Endothelial cell of umbilical vein (primary cell): Measurements from ENCODE around the gene AGRP. TPM values are rescaled to one million over a fixed set of nuclear protein-coding genes. Genes with fewer than 3 reads are reported as not detected.
A peak's percentile ranks its signal among the peaks of the same experiment; 100 is the strongest.

Experiments
- BruUV-seq: library from RNA; stranded (reverse); fragments of 400-500 nt; replicated peaks from 2 replicates; lab custom pipeline; 2021; lab: Mats Ljungman, UMichigan
- CTCF ChIA-PET: fragments of 300-600, 350-600 bp; sonication (Branson Sonifier 250); formaldehyde crosslinking; loops from one replicate; lab custom pipeline; 2021; ENCODE audit warnings: antibody characterized with exemption, inconsistent platforms; lab: Charles Lee
- POLR2A ChIA-PET: fragments of 300-600, 350-600 bp; sonication (Branson Sonifier 250); formaldehyde crosslinking; loops from one replicate; lab custom pipeline; 2021; ENCODE audit warnings: antibody characterized with exemption, inconsistent platforms; lab: Charles Lee
- DNase-seq: peaks from one replicate; pipeline ENCODE4 v3.0.0-alpha.2; 2011; ENCODE audit warnings: low read depth, low spot score
- FAIRE-seq: peaks from 2 replicates; lab custom pipeline; 2011; peaks lifted over from hg19 to GRCh38; lab: Jason Lieb, UNC
- H2AFZ ChIP-seq: 2 replicates; pipeline ENCODE4 v1.6.0; 2012; ENCODE audit warnings: low read depth, low read length, control low read depth, inconsistent platforms
- H3K27ac ChIP-seq: 2 replicates; pipeline ENCODE4 v1.5.1; 2011; ENCODE audit warnings: low read depth, mild to moderate bottlenecking, control low read depth, low read length, moderate library complexity; ENCODE audit not compliant: insufficient read depth
- H3K27me3 ChIP-seq, 2 experiments: 2 replicates each; pipeline versions ENCODE4 v1.6.0 to v1.6.1; 2011; ENCODE audit warnings: low read length in 2 of 2, mixed read lengths in 1 of 2; ENCODE audit not compliant: control insufficient read depth in 2 of 2, insufficient read depth in 2 of 2
- H3K36me3 ChIP-seq, 2 experiments: 2 replicates in 1 of 2; 3 replicates in 1 of 2; pipeline ENCODE4 v1.5.1; 2011; ENCODE audit warnings: low read length in 2 of 2, mild to moderate bottlenecking in 1 of 2, moderate library complexity in 1 of 2; ENCODE audit not compliant: control insufficient read depth in 2 of 2, insufficient read depth in 2 of 2; ENCODE audit errors: extremely low read depth in 1 of 2
- H3K4me1 ChIP-seq: 3 replicates; pipeline ENCODE4 v1.5.1; 2011; ENCODE audit warnings: mild to moderate bottlenecking, low read length; ENCODE audit not compliant: control insufficient read depth, insufficient read depth; ENCODE audit errors: extremely low read depth
- H3K4me2 ChIP-seq: 2 replicates; pipeline ENCODE4 v1.6.1; 2011; ENCODE audit warnings: low read length, control low read depth, mixed read lengths; ENCODE audit not compliant: insufficient read depth
- H3K4me3 ChIP-seq, 3 experiments: fragments of 200-600 bp in 1 of 3; sonication (generic), shearing (Covaris generic) in 1 of 3; replicated peaks in 1 of 3; 2 replicates each; pipeline ENCODE4 v1.5.1; 2011 to 2016; ENCODE audit warnings: control low read depth in 3 of 3, low read length in 3 of 3, mild to moderate bottlenecking in 2 of 3, inconsistent platforms in 1 of 3, low read depth in 1 of 3, moderate library complexity in 1 of 3; ENCODE audit not compliant: insufficient read depth in 1 of 3
- H3K79me2 ChIP-seq: 2 replicates; pipeline ENCODE4 v1.6.0; 2012; ENCODE audit warnings: low read length, inconsistent platforms; ENCODE audit not compliant: control insufficient read depth, insufficient read depth
- H3K9ac ChIP-seq: replicated peaks from 2 replicates; pipeline ENCODE3; 2011; ENCODE audit warnings: low read length, control low read depth; ENCODE audit not compliant: insufficient read depth; ENCODE audit errors: extremely low read depth
- H3K9me1 ChIP-seq: replicated peaks from 3 replicates; pipeline ENCODE4 v1.6.0; 2011; ENCODE audit warnings: mild to moderate bottlenecking, low read length; ENCODE audit not compliant: control insufficient read depth, insufficient read depth; ENCODE audit errors: extremely low read depth
- H3K9me3 ChIP-seq: replicated peaks from 2 replicates; pipeline ENCODE4 v1.5.1; 2012; ENCODE audit warnings: low read length, inconsistent platforms; ENCODE audit not compliant: control insufficient read depth, insufficient read depth
- H4K20me1 ChIP-seq: replicated peaks from 2 replicates; pipeline ENCODE3; 2011; ENCODE audit warnings: mild to moderate bottlenecking, low read length; ENCODE audit not compliant: control insufficient read depth, insufficient read depth; ENCODE audit errors: extremely low read depth
- CTCF ChIP-seq, 2 donors: IDR thresholded peaks; 1 replicate in 1 of 2; 2 replicates in 1 of 2; pipeline ENCODE4 v1.5.1; 2011; ENCODE audit warnings: low read length in 2 of 2, mild to moderate bottlenecking in 2 of 2, moderate library complexity in 2 of 2, control low read depth in 1 of 2, inconsistent platforms in 1 of 2, low read depth in 1 of 2; ENCODE audit not compliant: insufficient read depth in 1 of 2; ENCODE audit errors: extremely low read depth in 1 of 2
- EZH2 ChIP-seq: IDR thresholded peaks from 2 replicates; pipeline ENCODE4 v1.6.1; 2012; ENCODE audit warnings: borderline replicate concordance, low read depth, mild to moderate bottlenecking, moderate library complexity, low read length, inconsistent platforms; ENCODE audit not compliant: severe bottlenecking
- GATA2 ChIP-seq: IDR thresholded peaks from 2 replicates; pipeline ENCODE4 v1.7.0; 2011; ENCODE audit warnings: low read depth, mild to moderate bottlenecking, moderate library complexity, mixed read lengths, low read length; ENCODE audit not compliant: insufficient read length, insufficient read depth
- MYC ChIP-seq: IDR thresholded peaks from one replicate; pipeline ENCODE4 v1.6.1; 2011; ENCODE audit warnings: mild to moderate bottlenecking, low read depth, low read length
- POLR2AphosphoS5 ChIP-seq: IDR thresholded peaks from 2 replicates; pipeline ENCODE4 v1.6.1; 2012; ENCODE audit warnings: low read depth, mild to moderate bottlenecking, control low read depth, low read length, moderate library complexity; ENCODE audit not compliant: insufficient read depth
- dilution Hi-C: fragments of 300-500 bp; cut with MboI; formaldehyde crosslinking; loops from one replicate; pipeline ENCODE4 v1.15.0; 2019; ENCODE audit warnings: low sequenced_read_pairs; ENCODE audit not compliant: extremely low pct_ligation_motif_present
- intact Hi-C: fragments of 100-400 bp; cut with micrococcal nuclease; formaldehyde crosslinking; loops from one replicate; pipeline ENCODE4 v1.10.0; 2022
- polyA plus RNA-seq, 4 experiments: library from polyadenylated mRNA; depleted of rRNA in 3 of 4; stranded (reverse) in 3 of 4; unstranded in 1 of 4; fragments of >200 nt; gene quantifications; 2 replicates each; pipeline versions ENCODE4 v1.2.1 to v1.2.3, GENCODE V29; 2011 to 2012; ENCODE audit warnings: missing spikeins in 1 of 4
- total RNA-seq: library from RNA; stranded (reverse); gene quantifications from 2 replicates; pipeline ENCODE4 v1.2.3, GENCODE V29; 2021

The AGRP gene
- total and polyA plus RNA-seq, 2 donors (not counting 3 experiments of a cell fraction or from before 2014, with no cell fraction given) = not detected

DNA sequence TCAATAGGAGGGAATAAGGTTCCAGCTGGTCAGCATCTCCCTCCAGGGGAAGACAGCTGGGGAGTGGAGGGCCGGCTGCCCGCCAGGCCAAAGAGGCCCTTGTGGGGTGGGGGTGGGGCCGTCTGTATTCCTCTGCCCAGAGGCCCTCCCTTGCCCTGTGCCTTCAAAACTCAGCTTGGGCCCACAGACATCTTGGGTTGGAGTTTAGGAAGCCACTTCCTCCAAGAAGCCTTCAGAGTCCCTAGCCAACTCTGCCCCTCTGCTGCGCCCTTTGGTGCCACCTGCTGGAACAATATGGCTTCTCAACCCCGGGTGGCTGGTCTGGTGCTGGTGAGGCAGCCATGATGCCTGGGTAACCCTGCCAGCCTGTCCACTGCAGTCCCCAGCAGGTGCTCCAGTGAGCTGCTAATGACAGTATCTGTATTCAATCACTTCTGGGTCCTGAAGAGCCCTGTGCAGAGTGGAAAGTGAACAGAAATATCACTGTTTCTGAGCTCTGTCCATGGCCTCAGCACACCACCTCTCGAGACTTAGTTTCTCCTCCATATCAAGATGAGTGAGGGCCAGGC is 35.8 kb downstream of the AGRP start:
- Histone ChIP-seq H2AFZ (no peak overlapping the region), H3K9me3 (no peaks in the 10 kb centered on the region), H3K27ac (no peak overlapping the region), H3K4me2 (no peak overlapping the region), H3K9me1 (no peaks in the 10 kb centered on the region), H3K4me3 (no peak overlapping the region), H3K9ac (no peak overlapping the region), H3K27me3 (no peaks in the 10 kb centered on the region), H4K20me1 (no peaks in the 10 kb centered on the region), H3K4me1 (no peaks in the 10 kb centered on the region), H3K79me2 (no peaks in the 10 kb centered on the region), H3K36me3 (peaks cover 0 to 29% of the 10 kb centered on the region in 2 experiments)
- CTCF ChIA-PET = interaction anchor here (0.9 to 5.8 kb wide), 11 partner anchors 9 to 187 kb away, joined by 3 to 57 read pairs (median 7); partner anchors contain the start of genes HSD11B2 and TPPP3
- DNase-seq (peak; percentile 41), FAIRE-seq (peak; percentile 57)
- BruUV-seq = no TSS peak
- intact Hi-C loops = loop anchor here (1.0 to 5.0 kb wide), 2 partner anchors 19 to 75 kb away; no protein-coding TSS in a partner anchor
- dilution Hi-C loops = no loop called here
- TF ChIP-seq EZH2 = no peak
- no peak for TF ChIP-seq MYC
- TF ChIP-seq POLR2AphosphoS5 = no peak
- TF ChIP-seq GATA2 = no peak
- peak; percentile 63 to 66 for TF ChIP-seq CTCF (IDR thresholded peaks at IDR 0.05; ENCODE audit: extremely low read depth in 1 of 2, insufficient read depth in 1 of 2, low read depth in 1 of 2, low read length in 2 of 2)
- POLR2A ChIA-PET = interaction anchor here (0.6 kb wide), 1 partner anchor 189 kb away, joined by 3 read pairs; no protein-coding TSS in a partner anchor
